Adipose tissue (tissue), 3 donors: Measurements from ENCODE around the gene RIMBP2. TPM values are rescaled to one million over a fixed set of nuclear protein-coding genes. Genes with fewer than 3 reads are reported as not detected.

ENCODE experiments used
- H3K27ac ChIP-seq: one replicate; pipeline ENCODE4 v1.5.1; 2013; ENCODE audit warnings: low read depth, low read length
- WGBS, 3 donors: extraction: QIAGEN DNeasy Blood & Tissue Kit; methylation state at CpG; one replicate each; pipeline ENCODE4 v1.1.7; 2013; 5-methylcytosine and 5-hydroxymethylcytosine counted together
- polyA plus RNA-seq, 3 donors: library from polyadenylated mRNA; stranded (reverse); fragments of 200-250 nt; gene quantifications; one replicate each; pipeline ENCODE4 v1.2.3, GENCODE V29; 2013
- donor health status: healthy with polysubstance abuse.
- donor health status: Bipolar disorder and iron deficiency.
- donor health status: healthy.

The RIMBP2 gene
- polyA plus RNA-seq, 3 donors: 0.49 to 1.7 (median 1.1) TPM

- H3K27ac ChIP-seq: no peak overlapping the region
- 60 to 69% (median 62%) methylated on average over 29 of the region's 29 CpGs for WGBS, 3 donors
Measured at GRCh38 chr12:130709151-130709970, 6.7 kb downstream of the RIMBP2 start.

GRCh38 chr12:130708648-130709047 lies 7.5 kb downstream of the RIMBP2 start:
- H3K27ac ChIP-seq: no peak overlapping the region
- WGBS, 3 donors: 84 to 93% (median 92%) methylated on average over 12 of the region's 12 CpGs

- no peak overlapping the region for H3K27ac ChIP-seq
- 80 to 94% (median 91%) methylated on average over 8 of the region's 8 CpGs for WGBS, 3 donors
Measured at GRCh38 chr12:130707571-130707891, 8.6 kb downstream of the RIMBP2 start.

- 79 to 85% (median 80%) methylated on average over 15 of the region's 15 CpGs for WGBS, 3 donors
- no peak overlapping the region for H3K27ac ChIP-seq
Measured at GRCh38 chr12:130706885-130707570, 9.1 kb downstream of the RIMBP2 start.

- 86 to 91% (median 90%) methylated on average over 16 of the region's 16 CpGs for WGBS, 3 donors
- H3K27ac ChIP-seq: no peak overlapping the region
Measured at GRCh38 chr12:130706311-130706710, 9.8 kb downstream of the RIMBP2 start.

- no peak overlapping the region for H3K27ac ChIP-seq
- 55 to 64% (median 55%) methylated on average over 23 of the region's 23 CpGs for WGBS, 3 donors
Measured at GRCh38 chr12:130705178-130705822, 10.8 kb downstream of the RIMBP2 start.

GRCh38 chr12:130704606-130705005 lies 11.5 kb downstream of the RIMBP2 start:
- H3K27ac ChIP-seq: no peak overlapping the region
- WGBS, 3 donors: 78 to 84% (median 84%) methylated on average over 13 of the region's 13 CpGs

- no peak overlapping the region for H3K27ac ChIP-seq
- 46 to 51% (median 47%) methylated on average over 14 to 15 of the region's 15 CpGs for WGBS, 3 donors
Measured at GRCh38 chr12:130703733-130704375, 12.2 kb downstream of the RIMBP2 start.

- no peak overlapping the region for H3K27ac ChIP-seq
- 68 to 76% (median 70%) methylated on average over 25 of the region's 25 CpGs for WGBS, 3 donors
Measured at GRCh38 chr12:130702966-130703732, 12.9 kb downstream of the RIMBP2 start.

- H3K27ac ChIP-seq: no peak overlapping the region
Measured at GRCh38 chr12:130701402-130701744, 14.7 kb downstream of the RIMBP2 start.

GRCh38 chr12:130700492-130701401 lies 15.4 kb downstream of the RIMBP2 start:
- no peak overlapping the region for H3K27ac ChIP-seq
- WGBS, 3 donors: 63 to 78% (median 75%) methylated on average over 14 of the region's 14 CpGs

More at GRCh38 chr12:130701402-130701744, 14.7 kb downstream of the RIMBP2 start:
- WGBS, 3 donors: 74 to 89% (median 86%) methylated on average over 10 of the region's 10 CpGs

- 82 to 91% (median 91%) methylated on average over 8 of the region's 8 CpGs for WGBS, 3 donors
Measured at GRCh38 chr12:130698106-130698505, 18.0 kb downstream of the RIMBP2 start.

GRCh38 chr12:130696379-130697100 lies 19.6 kb downstream of the RIMBP2 start:
- 36 to 40% (median 36%) methylated on average over 7 of the region's 7 CpGs for WGBS, 3 donors
- H3K27ac ChIP-seq: no peak overlapping the region

More at GRCh38 chr12:130698106-130698505, 18.0 kb downstream of the RIMBP2 start:
- H3K27ac ChIP-seq: no peak overlapping the region

- 52 to 68% (median 66%) methylated on average over 6 of the region's 6 CpGs for WGBS, 3 donors
- no peak overlapping the region for H3K27ac ChIP-seq
Measured at GRCh38 chr12:130695061-130695460, 21.0 kb downstream of the RIMBP2 start.

GRCh38 chr12:130689408-130690405 lies 26.4 kb downstream of the RIMBP2 start:
- WGBS, 3 donors: 84 to 91% (median 89%) methylated on average over 24 of the region's 24 CpGs

More at GRCh38 chr12:130689408-130690405, 26.4 kb downstream of the RIMBP2 start:
- H3K27ac ChIP-seq: no peak overlapping the region
